Measurements from ENCODE around the gene SPR.

GRCh38 chr2:72894514-72894913, 7.3 kb downstream of the SPR start:
- no peak for TF ChIP-seq CTCF (IDR thresholded peaks at IDR 0.05; ENCODE audit: borderline replicate concordance, extremely low read depth, low read length, poor library complexity, severe bottlenecking)
- no peak for TF ChIP-seq EZH2 (IDR thresholded peaks at IDR 0.05; ENCODE audit: borderline replicate concordance, low read depth, low read length, severe bottlenecking)
